ENCODE data around the gene HLA-DMB. TPM values are rescaled to one million over a fixed set of nuclear protein-coding genes. Genes with fewer than 3 reads are reported as not detected.

The HLA-DMB gene
- total and polyA plus RNA-seq, 12 donors = 9.1 to 118 (median 70.5) TPM

DNA sequence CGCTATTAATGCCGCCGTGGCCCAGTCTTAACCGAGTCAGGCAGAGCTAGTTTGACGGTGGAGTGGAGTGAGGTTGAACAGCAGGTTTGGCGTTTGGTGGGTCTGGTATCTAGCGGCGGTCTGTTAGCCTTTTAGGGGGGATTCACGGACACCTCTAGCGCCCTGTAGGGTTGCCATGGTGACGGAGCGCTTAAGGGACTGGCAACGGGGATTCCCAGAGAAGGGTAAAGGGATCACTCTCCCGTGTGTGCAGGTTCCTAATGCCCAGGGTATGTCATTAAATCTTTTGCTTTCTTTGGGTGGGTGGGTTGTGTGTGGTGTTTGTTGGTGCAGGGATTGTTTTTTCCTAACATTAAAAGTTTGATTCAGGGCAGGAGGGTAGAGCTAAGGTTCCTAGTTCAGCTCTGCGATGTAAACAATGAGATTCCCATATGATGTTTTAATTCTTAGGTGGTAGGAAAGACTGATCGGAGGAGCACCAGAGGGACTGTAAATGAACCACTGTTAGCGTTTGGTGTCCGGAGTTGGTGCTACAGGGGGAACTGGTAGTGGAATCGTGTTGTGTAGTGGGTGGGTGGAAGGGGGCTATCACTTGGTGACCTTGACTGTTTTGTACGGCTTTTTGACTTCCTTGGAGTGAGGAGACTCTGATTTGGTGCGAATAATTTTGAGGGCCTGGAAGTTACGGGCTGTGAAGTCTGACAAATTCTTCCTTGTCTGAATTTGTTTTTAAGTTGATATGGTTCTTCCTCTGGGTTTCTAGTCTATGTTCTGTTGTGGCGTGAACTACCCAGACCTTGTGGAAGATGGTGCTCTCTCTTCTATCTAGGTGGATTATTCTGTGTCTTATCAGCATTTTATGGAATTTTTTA, 32.6 kb upstream of the HLA-DMB start:
- Histone ChIP-seq H3K36me3 (replicated peaks in 1 of 2) (peaks cover 3 to 52% of the 10 kb centered on the region in 2 donors), H3K27me3 (no peaks in the 10 kb centered on the region), H3K9me3 (replicated peaks in 1 of 3) (no peaks in the 10 kb centered on the region), H3K27ac (peak overlapping the region in 3 of 5 donors; percentile 70 to 100 (median 100)), H3K4me1 (replicated peaks in 1 of 2) (peaks cover 27 to 36% of the 10 kb centered on the region in 2 donors), H3K4me3 (peak overlapping the region; percentile 48 to 87 (median 82))
- intact Hi-C loops (cut with DNase I) = loop anchor here in 1 of 2 donors (5.0 kb wide), 1 partner anchor 81 kb away; no protein-coding TSS in a partner anchor
- 0 to 1% (median 0%) methylated on average over 11 to 23 of the region's 23 CpGs for WGBS, 4 donors
- peak in 6 of 7 donors; percentile 49 to 71 (median 60) for DNase-seq
- TF ChIP-seq, protein P1, sequence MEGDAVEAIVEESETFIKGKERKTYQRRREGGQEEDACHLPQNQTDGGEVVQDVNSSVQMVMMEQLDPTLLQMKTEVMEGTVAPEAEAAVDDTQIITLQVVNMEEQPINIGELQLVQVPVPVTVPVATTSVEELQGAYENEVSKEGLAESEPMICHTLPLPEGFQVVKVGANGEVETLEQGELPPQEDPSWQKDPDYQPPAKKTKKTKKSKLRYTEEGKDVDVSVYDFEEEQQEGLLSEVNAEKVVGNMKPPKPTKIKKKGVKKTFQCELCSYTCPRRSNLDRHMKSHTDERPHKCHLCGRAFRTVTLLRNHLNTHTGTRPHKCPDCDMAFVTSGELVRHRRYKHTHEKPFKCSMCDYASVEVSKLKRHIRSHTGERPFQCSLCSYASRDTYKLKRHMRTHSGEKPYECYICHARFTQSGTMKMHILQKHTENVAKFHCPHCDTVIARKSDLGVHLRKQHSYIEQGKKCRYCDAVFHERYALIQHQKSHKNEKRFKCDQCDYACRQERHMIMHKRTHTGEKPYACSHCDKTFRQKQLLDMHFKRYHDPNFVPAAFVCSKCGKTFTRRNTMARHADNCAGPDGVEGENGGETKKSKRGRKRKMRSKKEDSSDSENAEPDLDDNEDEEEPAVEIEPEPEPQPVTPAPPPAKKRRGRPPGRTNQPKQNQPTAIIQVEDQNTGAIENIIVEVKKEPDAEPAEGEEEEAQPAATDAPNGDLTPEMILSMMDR (IDR thresholded peaks at IDR 0.05) = no peak
- no peak for TF ChIP-seq POLR2A (IDR thresholded peaks at IDR 0.05)

DNA sequence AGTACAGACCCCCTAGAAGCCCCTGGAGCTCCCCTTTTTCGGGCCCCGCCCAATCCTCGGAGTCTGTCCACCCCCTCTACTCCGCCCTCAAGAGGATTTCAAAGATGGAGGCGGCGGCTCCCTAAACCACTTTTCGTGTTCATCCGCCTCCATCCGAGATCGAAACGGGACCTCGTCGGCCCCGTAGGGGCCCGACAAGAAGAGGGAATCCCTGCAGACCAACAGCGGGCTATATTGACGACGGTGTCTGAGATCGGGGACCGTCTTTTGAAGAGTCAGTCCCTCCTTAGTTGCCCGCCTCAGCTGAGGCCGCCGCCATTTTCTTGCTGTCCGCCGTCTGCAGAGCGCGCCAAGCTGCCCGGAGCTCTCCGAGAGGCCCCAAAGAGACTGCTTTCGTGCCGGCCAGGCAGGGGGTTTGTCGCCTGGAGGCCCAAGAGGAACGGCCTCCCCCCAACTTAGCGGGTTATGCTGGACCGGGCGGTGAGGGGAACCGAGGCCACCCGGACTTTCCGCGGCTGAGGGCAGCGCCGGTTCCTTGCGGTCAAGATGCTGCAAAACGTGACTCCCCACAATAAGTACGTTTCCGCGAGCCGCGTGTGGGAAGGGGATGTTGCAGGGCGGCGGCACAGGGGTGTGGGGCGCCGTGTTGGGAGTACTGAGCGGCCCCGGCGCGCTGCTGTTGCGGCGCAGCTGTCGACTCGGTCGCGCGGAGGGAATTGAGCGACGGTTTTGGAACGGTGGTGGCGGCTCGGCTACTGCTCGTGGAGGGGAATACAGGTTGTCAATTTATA, 31.7 kb upstream of the HLA-DMB start:
- Histone ChIP-seq H3K36me3 (replicated peaks in 1 of 2) (peaks cover 3 to 44% of the 10 kb centered on the region in 2 donors), H3K9me3 (replicated peaks in 1 of 3) (no peaks in the 10 kb centered on the region), H3K27ac (peak overlapping the region in 4 of 5 donors; percentile 43 to 100 (median 85)), H3K4me1 (replicated peaks in 1 of 2) (peaks cover 28 to 32% of the 10 kb centered on the region in 2 donors), H3K4me3 (peak overlapping the region; percentile 48 to 87 (median 82)), H3K27me3 (no peaks in the 10 kb centered on the region)
- intact Hi-C loops (cut with DNase I) = loop anchor here in 1 of 2 donors (5.0 kb wide), 1 partner anchor 80 kb away; no protein-coding TSS in a partner anchor
- TF ChIP-seq, protein P1 (IDR thresholded peaks at IDR 0.05) = no peak
- TF ChIP-seq POLR2A (IDR thresholded peaks at IDR 0.05) = no peak
- WGBS, 4 donors = 0 to 1% (median 0%) methylated on average over 14 to 70 of the region's 70 CpGs
- peak in 3 of 7 donors; percentile 40 to 53 (median 49) for DNase-seq

DNA sequence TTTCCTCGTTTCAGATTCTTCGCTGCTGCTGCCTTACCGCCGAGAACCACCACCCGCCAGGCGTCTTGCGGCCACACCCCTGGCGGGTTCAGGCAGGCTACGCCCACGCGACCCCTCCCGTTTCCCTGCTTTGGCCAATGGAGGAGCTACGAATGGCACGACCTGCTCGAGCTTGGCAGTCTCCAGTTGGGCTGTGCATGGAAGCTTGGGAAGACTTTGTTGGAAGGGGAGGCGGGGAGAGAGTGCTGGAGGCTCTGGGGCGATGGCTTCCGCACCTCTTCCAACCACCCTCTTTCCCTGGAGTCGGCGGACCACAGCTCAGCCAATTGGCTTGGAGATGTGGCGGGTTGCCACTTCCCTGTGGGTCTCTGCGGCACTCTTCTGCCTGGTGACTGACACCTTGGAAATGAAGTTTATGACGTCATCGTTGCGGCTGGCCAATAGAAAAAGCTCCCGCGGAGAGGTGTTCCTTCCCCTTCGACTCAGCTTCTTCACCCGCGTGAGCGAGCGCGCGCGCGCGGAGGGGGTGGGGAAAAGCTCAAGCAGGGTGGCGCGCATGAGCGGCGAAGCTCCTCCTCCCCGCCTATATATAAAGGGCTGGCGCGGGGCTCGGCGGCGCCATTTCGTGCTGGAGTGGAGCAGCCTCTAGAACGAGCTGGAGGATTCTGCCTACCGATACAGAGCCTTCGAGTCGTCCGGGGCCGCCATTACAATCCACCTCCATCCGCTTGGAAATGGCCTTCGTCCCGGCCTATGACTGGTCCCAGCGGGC, 30.9 kb upstream of the HLA-DMB start:
- DNase-seq = peak; percentile 99 to 100 (median 100)
- Histone ChIP-seq H3K36me3 (replicated peaks in 1 of 2) (peaks cover 1 to 36% of the 10 kb centered on the region in 2 donors), H3K4me3 (peak overlapping the region; percentile 78 to 90 (median 88)), H3K4me1 (replicated peaks in 1 of 2) (peaks cover 29 to 31% of the 10 kb centered on the region in 2 donors), H3K9me3 (replicated peaks in 1 of 3) (no peaks in the 10 kb centered on the region), H3K27me3 (no peaks in the 10 kb centered on the region), H3K27ac (peak overlapping the region; percentile 99 to 100 (median 100))
- TF ChIP-seq POLR2A (IDR thresholded peaks at IDR 0.05) = peak; percentile 99
- TF ChIP-seq, protein P1 (IDR thresholded peaks at IDR 0.05) = peak in 2 of 6 experiments; percentile 12 to 38
- intact Hi-C loops (cut with DNase I) = loop anchor here in 1 of 2 donors (5.0 kb wide), 1 partner anchor 79 kb away; no protein-coding TSS in a partner anchor
- 0 to 1% (median 0%) methylated on average over 23 to 58 of the region's 58 CpGs for WGBS, 4 donors
